Left ventricle myocardium superior (tissue), 1 donor: Measurements from ENCODE around the gene TNIP1. TPM values are rescaled to one million over a fixed set of nuclear protein-coding genes. Genes with fewer than 3 reads are reported as not detected.
A peak's percentile ranks its signal among the peaks of the same experiment; 100 is the strongest.

Source experiments
- ATAC-seq: fragments of 200-7000 bp; cut with Tn5 transposase; one replicate; pipeline ENCODE4 v1.9.1; 2020; ENCODE audit warnings: mild to moderate bottlenecking, moderate library complexity
- DNase-seq: peaks from one replicate; pipeline ENCODE4 v3.0.0-alpha.2; 2020
- intact Hi-C: fragments of 100-400 bp; cut with micrococcal nuclease; formaldehyde crosslinking; loops from one replicate; pipeline ENCODE4 v1.11.0; 2022
- total RNA-seq: library from RNA; stranded (reverse); fragmentation: NEBNext Ultra II Directional; extraction: Animal tissue kit (Norgen Biotek cat#: 25700); gene quantifications from one replicate; pipeline ENCODE4 v1.2.1, GENCODE V29; 2021
- donor health status: DM: no; HTN: yes; CAD: no; lungs with severe emphysema.

The TNIP1 gene
- total RNA-seq, 1 donor from 2014 or later = 137 TPM

DNA sequence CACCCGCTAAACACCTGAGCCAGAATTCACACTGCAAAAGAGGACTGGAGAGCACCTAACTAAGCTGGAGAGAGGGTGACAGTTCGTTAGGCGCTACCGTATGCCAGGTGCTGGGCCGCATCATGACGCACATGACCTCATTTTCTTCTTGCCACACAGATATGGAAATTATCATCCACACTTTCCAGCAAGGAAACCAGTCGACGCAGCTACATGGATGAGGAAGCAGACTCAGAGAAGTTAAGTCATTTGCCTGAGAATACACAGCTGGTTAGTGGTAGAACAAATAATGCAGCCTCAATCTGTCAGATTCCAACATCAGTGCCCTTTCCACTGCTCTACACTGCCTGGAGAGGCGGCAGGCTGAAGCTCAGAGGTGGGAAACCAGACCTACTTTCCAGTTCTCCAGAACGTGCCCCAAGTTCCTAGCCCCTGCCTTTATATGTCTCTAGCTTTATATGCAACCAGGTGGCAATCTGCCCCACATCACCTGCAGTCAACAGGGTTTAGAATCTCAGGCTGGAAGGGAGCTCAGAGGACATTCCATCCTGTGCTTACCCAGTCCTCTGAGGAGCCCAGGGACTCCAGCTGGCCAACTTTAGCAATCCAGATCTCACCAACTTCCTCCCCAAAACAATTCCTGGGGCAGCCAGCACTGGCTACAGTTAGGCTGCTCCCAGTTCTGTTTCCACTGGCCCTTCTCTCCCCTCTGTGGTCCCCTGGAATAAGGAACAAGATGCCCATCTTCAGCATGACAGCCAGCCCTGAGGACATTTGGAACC is 8.8 kb downstream of the TNIP1 start:
- ATAC-seq (peak; percentile 11), DNase-seq (no peak)
- intact Hi-C loops = no loop called here

DNA sequence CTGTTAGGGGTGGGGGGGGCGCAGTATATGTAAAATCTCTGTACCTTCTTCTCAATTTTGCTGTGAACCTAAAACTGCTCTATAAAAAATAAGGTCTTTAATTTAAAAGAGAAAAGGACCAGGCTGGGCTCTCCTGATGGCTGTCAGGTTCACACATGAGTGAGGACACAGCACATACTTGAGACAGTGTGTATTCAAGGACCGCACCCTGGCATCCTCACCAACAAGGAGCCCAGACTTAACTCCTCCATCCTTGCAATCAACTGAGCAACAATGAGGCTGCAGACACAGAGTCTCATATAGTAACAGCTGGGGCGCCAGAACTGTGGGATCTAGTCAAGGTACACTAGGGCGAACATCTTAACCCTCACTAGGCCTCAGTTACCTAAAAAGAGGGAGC is 9.8 kb downstream of the TNIP1 start:
- intact Hi-C loops = no loop called here
- no peak for DNase-seq
- no peak for ATAC-seq

DNA sequence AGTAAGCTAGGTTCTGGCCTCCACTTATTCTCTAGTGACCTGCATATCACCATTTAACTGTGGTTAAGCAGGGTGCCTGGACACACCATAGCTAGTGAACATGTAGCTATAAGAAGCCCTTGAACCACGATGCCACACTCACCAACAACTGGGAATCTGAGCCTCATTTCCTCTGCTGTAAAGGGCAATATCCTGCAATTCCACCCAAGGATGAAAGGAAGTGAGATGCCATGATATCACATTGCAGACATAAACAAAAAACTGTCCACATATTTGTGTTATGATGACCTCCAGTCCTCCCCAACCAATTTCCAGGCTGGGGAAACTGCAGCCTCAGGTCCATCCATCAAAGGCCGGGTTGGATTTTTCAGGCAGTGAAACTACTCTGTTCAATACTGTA is 10.4 kb downstream of the TNIP1 start:
- DNase-seq (no peak), ATAC-seq (no peak)
- intact Hi-C loops = no loop called here

DNA sequence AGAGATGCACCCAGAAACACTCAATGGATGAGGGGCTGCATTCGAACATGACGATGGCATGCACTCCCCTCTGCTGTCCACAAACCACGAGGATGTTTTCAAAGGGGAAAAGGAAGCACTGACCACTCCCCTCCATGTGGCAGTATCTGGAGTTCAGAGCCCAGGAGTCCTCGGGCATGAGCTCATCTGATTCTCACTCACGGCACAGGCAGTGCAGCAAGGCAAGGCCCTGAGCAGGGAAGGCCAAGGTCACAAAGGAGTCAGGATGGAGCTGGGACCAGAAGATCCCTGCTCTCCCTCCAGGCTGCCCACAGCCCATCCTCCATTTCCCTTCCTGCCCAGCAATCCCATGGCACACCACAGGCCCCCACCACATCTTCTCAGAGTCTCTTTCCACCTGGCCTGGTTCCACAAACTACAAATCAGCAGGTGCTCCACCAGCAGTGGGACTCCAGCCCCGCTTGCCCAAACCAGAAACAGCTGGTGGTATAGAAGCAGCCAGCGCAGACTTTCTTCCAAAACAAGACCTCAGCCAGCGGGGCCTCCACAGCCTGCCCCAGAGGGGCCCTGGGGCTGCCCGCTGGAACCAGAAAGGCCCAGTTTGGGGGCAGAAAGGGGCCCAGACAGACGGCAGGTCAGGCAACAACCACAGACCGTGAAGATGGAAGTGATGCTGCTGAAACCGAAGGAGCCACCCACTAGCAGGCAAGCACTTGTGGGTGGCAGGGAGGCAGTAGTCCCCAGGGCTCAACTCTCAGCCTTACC is 12.2 kb downstream of the TNIP1 start:
- DNase-seq (no peak), ATAC-seq (peak; percentile 55)
- intact Hi-C loops = no loop called here

DNA sequence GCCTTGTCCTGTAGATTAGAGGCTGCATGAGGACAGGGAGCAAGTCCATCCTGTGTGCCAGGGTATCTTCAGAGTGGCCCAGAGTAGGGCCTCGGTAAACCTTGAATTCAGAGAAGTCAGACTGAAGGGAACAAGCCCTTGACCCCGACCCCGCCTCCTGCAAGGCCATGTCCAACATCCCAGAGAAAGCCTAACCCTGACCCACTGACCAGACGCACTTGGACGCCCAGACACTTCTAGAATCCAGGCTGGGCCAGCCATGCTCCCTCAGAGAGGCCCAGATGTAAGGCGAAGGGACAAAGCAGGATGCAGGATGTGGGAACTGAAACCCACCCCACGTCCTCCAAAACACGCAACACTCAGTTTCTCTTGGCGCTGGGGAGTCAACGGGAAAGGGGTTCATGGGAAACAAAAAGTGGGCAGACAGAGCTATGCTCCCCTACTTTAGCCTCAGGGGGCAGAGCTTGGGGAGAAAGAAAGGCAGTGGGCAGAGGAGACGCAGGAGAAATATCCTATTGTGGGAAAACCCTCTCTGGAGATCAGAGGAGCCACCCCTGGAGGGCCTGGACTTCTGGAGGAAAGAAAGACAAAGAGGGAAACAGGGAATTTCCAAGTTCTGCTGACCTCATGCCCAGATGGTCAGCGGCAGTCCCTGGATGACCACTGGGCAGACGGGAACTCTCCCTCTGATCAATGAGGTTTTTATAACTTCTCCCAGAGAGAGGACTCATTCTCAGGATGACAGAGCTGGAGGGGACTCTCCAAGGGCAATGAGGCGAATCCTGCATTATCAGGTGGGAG is 13.0 kb downstream of the TNIP1 start:
- ATAC-seq = no peak

DNA sequence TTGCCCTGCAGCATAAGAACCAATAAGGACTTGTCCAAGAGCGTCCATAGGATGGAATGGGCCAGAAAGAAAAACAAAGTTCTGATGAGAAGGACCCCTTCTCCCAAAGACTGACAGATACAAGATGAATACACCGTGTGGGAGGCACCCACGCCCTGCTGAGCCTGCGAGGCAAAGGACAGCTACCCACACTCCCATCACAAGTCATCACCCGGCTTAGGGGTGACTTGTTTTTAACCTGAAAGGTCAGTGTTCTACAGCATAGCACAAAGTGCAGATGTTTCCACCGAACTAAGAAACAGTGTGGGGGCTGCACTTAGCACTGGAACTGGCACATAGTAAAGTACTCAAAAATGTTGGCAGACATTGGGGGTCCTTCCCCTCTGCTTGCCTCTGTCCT is 13.9 kb downstream of the TNIP1 start:
- no peak for ATAC-seq
- DNase-seq = no peak
- intact Hi-C loops = no loop called here

More for the DNA sequence above, 13.0 kb downstream of the TNIP1 start:
- intact Hi-C loops = no loop called here
- DNase-seq = no peak

DNA sequence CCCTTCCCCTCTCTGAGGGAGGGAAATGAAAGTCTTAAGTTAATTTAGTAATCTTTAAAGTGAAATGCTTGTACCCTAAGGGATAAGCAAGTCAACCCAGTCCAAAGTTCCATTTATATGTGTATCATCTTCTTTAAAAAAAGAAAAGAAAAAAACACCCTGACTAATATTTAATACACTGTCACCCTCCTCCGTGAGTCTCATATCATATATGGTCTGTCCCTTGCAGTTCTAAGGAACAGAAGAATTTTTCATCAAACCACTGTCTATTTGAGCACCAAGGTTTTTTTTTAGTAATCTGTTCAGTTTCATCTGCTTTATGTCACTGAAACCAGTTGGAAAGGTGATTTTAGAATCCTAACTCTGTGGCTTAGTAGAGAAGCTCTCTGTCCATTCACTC is 15.2 kb downstream of the TNIP1 start:
- intact Hi-C loops = no loop called here
- DNase-seq (no peak), ATAC-seq (no peak)

DNA sequence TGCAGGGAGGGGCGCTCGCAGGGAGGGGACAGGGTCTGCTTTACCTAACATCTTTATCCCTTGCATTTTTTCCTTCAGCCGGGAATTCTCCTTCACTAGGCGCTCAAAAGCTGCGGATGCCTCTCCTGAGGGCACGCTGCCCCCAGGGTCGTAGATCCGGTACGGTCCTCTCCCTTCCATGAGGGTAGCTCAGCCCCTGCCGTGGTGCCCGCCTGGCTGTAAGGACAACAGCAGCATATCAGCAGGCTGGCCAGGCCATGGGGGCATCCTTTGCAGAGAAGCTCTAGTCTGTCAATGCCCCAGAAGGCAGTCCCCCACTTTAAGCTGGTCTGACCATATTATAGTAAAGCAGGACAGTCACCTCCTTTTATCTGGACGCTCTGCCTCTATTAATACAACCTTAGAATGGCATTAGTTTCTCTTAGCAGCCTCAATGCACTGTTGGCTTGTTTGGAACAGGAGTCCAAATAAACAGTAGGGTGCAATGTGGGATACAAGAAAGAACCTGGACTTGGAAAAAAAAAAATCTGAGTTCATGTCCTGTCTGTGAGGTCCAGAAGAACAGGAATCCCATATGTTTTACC is 15.8 kb downstream of the TNIP1 start:
- DNase-seq = no peak
- intact Hi-C loops = no loop called here
- ATAC-seq = no peak

DNA sequence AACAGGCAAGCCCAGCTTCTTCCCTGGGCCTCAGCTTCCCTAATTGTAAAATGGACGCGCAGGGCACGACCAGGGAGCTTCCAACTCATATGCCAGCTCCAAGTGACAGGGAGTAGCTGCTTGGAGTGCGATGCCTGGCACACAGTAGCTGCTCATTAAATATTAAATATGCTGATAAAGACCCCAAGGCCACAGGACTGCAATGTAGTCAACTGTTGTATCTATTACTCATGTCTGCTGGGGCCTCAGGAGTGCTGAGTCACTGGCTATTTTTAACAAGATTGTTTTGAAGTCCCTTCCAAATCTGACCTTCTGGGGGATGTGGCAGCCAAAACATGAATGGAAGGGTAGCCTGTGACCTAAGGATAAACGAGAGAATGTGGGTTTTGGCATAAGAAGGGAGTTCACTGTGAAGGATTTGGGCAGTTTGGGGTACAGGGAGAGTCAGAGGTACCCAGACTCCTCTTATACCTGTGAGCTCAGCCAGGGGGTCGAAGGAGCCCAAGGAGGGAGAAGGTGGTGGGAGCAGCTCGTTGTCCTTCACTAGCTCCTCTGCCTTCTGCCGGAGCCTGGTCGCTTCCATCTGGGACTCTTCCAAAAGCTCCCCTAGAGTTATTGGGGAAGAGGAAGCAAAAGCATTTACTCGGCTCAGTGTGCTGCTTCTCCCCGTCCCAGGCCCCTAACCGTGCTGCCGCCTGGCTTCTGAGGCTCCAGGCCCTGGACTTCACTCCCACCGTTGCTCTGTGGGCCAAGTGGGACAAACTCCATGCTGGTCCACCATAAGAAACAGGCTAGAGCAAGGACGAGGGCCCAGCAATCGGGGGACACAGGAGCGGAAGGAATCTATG is 17.5 kb downstream of the TNIP1 start:
- ATAC-seq (peak; percentile 71), DNase-seq (no peak)
- intact Hi-C loops = no loop called here

DNA sequence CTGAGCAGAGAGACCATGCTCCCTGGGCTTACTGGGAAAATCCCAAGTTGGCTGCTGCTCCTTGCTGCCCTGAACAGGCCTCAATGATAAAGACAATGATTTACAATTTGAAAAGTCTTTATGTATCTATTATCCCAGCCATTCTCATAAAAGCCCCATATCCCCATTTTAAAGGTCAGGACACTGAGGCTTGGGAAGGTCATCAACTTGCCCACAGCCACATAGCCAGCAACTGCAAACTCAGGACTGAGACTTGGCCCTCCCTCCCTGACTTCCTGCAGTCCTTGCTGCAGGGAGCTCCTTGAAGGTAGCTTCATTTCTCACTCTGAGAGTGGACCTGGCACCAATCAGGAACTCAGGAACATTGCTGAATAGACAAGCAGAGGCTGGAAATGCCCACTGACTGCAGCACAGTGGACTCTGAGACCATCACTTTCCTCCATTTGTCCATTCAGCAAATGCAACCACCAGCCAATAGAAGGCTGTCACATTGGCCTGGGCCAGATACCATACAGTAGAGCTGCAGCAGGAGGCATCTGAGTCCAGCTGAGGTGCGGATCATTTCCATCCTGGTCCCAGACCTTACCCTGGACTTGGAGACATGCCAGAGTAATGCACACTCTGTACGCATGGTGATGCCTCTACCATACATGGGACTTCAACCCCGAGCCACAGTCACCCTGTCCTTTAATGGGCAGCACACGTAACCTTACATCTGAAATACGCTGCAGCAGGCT is 18.3 kb downstream of the TNIP1 start:
- ATAC-seq (peak; percentile 7), DNase-seq (no peak)
- intact Hi-C loops = no loop called here

DNA sequence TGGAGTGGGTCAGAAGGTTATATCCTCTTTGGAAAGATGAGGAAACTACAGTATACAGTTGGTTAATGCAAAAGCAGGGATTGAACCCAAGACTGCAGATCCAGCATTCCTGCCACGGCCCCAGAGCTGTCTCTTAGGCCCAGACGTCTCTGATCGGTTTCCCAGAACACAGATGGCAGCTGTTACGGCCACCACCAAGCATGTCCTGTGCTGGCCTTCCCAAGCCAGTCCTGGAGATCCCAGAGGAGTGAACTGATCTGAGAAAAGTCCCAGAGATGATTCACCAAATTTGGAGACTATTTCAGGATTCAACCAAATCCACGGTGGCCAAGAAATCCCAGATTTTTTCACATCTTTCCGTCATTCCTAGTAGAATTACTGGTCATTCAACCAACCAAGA is 20.1 kb downstream of the TNIP1 start:
- intact Hi-C loops = no loop called here
- no peak for DNase-seq

DNA sequence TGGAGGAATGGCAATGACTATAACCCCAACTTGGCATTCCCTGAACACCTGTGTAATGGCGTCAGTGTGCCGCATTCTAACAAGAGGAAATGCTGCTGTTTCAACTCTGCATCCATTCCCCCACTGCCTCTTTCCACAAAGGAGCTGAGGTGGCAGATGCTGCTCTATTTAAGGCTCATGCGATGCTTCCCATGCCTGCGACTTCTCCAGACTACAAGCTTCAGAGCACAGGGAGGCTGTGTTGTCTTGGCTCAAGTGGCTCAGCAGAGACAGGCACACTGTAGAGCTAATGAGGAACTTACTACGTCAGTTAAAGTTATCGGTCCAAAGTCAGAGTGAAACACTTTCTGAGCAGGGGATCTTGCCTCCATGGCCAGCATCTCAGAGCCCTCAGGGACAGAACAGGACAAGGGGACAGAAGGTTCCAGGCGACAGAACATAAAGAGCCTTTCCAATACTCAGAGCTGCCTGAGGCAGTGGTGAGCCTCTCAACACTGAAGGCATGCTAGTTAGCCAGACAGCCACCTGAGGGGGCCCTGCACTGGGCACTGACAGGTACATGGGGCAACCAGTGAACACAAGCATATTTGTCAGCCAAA is 21.8 kb downstream of the TNIP1 start:
- intact Hi-C loops = loop anchor here (5.0 kb wide), 1 partner anchor 53 kb away; no protein-coding TSS in a partner anchor
- DNase-seq = no peak
- peak; percentile 21 for ATAC-seq

More for the DNA sequence above, 20.1 kb downstream of the TNIP1 start:
- peak; percentile 10 for ATAC-seq

DNA sequence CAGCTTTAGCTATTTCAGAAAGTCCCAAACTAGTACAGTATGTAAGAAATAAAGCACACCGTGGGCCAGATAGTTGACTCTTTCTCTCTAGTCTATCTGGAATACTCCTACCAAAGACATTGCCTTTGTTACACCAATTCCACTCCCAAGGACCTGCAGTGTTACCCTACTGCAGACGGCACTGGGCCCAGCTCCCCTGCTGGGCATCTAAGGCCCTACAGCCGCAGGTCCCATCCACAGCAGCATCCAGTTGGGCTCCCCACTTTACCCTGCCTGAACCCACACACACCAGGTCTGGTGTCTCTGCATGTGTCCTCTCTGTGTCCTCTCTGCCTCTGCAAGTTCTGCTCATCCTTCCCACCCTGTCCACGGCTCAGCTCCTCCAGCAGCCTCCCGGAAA is 22.5 kb downstream of the TNIP1 start:
- DNase-seq = no peak
- intact Hi-C loops = loop anchor here (5.0 kb wide), 1 partner anchor 54 kb away; no protein-coding TSS in a partner anchor
- ATAC-seq = no peak

DNA sequence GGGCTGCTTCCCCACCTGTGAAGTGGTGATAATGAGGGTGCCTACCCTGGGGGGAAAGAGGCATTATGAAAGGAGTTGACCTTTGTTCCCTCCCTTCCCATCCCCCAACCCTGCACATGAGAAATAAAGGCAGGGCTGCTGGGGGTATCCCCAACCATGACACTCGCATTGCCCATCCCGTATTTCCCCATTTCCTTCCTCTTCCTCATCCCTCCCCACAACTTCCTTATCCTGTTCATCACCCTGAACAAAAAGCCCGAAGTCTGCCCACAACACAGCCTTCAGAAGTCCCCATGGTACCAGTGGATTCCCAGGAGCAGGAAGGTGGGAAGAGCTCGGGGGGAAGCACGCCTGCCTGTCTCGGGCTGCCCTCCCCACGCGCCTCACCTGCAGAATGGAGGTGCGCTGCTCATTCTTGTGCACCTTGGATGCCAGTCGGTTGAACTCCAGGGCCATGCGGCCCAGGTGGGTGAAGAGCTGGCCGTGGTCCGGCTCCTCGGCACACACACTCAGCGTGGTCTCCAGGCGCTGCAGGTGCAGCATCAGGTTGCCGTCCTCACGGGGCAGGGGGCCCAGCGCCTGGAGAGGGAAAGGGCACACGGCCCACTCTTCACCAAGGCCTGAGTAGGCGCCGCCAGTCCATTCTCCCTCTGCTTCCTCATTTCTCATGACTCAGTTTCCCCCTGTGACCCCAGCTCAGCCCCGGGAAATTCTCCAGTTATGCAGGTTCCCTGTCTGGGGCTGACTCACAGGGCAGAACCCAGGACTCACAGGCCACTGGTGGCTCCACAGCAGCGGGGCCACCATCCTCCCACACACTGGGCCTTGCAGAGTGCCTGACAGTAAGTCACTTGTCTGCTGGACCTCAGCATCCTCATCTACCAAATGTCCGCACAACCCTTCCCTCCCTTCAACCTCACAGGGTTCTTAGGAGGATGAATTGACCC is 24.2 kb downstream of the TNIP1 start:
- ATAC-seq = no peak
- intact Hi-C loops = loop anchor here (5.0 kb wide), 1 partner anchor 56 kb away; no protein-coding TSS in a partner anchor
- DNase-seq = peak; percentile 17

DNA sequence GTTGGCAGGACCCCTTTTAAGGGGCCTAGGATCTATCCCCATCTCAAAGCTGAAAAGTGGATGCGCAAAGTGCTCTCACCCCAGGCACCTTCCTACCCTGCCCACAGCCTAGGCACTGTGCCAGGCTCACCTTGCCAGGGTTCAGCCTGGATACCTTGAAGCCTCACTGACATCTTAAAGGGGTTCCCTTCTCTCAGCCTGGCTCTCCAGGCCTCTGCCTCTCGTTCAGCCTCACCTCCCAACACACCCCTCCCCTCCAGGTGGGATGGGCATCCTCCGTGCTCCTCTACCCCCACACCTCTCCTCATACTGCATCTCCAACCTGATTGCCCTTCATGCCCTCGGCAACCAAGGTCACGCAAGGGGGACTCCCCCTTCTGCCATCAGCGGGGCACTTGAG is 25.5 kb downstream of the TNIP1 start:
- DNase-seq (no peak), ATAC-seq (peak; percentile 1)
- intact Hi-C loops = loop anchor here (5.0 kb wide), 1 partner anchor 57 kb away; no protein-coding TSS in a partner anchor

DNA sequence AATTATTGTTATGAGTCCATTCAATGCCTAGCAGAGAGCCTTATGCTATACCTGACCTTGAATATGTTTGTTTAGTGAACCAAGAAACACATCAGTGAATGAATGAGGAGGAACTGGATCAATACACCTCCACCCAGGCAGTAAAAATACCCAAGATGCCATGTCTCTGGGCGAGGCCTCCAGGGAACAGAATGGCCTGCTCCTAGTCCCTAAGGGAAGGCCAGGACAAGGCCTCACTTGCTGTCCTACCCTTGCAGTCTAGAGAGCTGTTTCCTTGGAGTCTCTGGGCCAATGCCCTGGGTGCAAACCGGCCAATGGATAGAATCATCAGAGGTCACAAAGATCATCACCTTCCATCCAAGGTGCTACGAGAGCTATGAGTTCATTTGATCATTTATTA is 26.1 kb downstream of the TNIP1 start:
- ATAC-seq = no peak
- intact Hi-C loops = loop anchor here (5.0 kb wide), 1 partner anchor 58 kb away; no protein-coding TSS in a partner anchor
- DNase-seq = no peak
